ENCODE measurements around the gene RAPGEF2. TPM values are rescaled to one million over a fixed set of nuclear protein-coding genes. Genes with fewer than 3 reads are reported as not detected.

Gene RAPGEF2
- total RNA-seq, 1 donor from 2014 or later: 40.6 TPM

DNA sequence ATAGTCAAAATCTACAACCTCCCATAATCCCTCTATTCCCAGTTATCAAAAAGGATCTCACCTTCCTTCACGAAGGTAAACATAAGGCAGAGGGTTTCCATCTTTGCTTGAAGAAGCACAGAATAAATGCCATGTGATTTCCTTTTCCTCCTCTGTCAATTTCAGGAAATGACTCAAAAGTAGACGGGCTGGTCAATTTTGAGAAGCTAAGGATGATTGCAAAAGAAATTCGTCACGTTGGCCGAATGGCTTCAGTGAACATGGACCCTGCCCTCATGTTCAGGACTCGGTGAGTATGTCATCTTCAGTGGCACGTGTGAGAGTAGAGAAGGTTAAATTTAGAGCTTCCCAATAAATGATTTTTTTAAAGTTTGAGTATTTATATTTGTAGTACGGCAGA is 240.2 kb downstream of the RAPGEF2 start:
- Mint-ChIP-seq H3K27ac (no peak overlapping the region), H3K27me3 (no peaks in the 10 kb centered on the region), H3K4me1 (ENCODE audit: unreplicated experiment) (no peaks in the 10 kb centered on the region), H3K4me3 (no peak overlapping the region), H3K36me3 (peaks cover 57% of the 10 kb centered on the region), H3K9me3 (no peaks in the 10 kb centered on the region)
- TF ChIP-seq, protein P1, sequence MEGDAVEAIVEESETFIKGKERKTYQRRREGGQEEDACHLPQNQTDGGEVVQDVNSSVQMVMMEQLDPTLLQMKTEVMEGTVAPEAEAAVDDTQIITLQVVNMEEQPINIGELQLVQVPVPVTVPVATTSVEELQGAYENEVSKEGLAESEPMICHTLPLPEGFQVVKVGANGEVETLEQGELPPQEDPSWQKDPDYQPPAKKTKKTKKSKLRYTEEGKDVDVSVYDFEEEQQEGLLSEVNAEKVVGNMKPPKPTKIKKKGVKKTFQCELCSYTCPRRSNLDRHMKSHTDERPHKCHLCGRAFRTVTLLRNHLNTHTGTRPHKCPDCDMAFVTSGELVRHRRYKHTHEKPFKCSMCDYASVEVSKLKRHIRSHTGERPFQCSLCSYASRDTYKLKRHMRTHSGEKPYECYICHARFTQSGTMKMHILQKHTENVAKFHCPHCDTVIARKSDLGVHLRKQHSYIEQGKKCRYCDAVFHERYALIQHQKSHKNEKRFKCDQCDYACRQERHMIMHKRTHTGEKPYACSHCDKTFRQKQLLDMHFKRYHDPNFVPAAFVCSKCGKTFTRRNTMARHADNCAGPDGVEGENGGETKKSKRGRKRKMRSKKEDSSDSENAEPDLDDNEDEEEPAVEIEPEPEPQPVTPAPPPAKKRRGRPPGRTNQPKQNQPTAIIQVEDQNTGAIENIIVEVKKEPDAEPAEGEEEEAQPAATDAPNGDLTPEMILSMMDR (conservative IDR thresholded peaks at IDR 0.05): no peak
- no peak for DNase-seq (ENCODE audit: extremely low spot score, unreplicated experiment)

DNA sequence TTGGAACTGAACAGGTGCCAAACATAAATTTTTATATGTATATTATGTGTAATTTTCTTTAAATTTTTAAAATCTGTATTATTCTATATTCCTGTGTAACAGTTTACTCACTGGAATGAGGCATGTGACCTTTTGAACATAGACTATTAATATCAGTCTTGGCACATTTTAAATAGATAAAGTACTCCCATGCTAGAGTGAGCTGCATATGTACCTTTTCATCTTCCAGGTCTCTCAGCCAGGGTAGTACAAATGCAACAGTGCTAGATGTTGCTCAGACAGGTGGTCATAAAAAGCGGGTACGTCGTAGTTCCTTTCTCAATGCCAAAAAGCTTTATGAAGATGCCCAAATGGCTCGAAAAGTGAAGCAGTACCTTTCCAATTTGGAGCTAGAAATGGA is 242.0 kb downstream of the RAPGEF2 start:
- Mint-ChIP-seq H3K9me3 (no peaks in the 10 kb centered on the region), H3K27me3 (no peaks in the 10 kb centered on the region), H3K4me3 (no peak overlapping the region), H3K27ac (no peak overlapping the region), H3K4me1 (ENCODE audit: unreplicated experiment) (no peaks in the 10 kb centered on the region), H3K36me3 (peaks cover 57% of the 10 kb centered on the region)
- TF ChIP-seq, protein P1 (conservative IDR thresholded peaks at IDR 0.05): no peak
- no peak for DNase-seq (ENCODE audit: extremely low spot score, unreplicated experiment)

DNA sequence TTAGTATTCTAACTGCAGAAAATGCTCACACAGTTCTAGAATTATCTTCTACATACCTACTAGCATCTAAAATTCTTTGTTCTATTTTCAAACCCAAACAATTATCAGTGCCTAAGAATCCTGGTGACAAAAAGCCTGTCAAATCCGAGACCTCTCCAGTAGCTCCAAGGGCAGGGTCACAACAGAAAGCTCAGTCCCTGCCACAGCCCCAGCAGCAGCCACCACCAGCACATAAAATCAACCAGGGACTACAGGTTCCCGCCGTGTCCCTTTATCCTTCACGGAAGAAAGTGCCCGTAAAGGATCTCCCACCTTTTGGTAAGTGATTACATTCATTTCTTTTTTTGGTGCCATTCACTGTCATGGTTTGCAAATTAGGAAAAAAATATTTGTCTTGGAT is 243.8 kb downstream of the RAPGEF2 start:
- peaks cover 55% of the 10 kb centered on the region for H3K36me3 Mint-ChIP-seq
- H3K27ac Mint-ChIP-seq: no peak overlapping the region
- no peaks in the 10 kb centered on the region for H3K4me1 Mint-ChIP-seq (ENCODE audit: unreplicated experiment)
- H3K4me3 Mint-ChIP-seq: no peak overlapping the region
- DNase-seq (ENCODE audit: extremely low spot score, unreplicated experiment): no peak
- no peaks in the 10 kb centered on the region for H3K27me3 Mint-ChIP-seq
- TF ChIP-seq, protein P1 (conservative IDR thresholded peaks at IDR 0.05): no peak
- no peaks in the 10 kb centered on the region for H3K9me3 Mint-ChIP-seq

DNA sequence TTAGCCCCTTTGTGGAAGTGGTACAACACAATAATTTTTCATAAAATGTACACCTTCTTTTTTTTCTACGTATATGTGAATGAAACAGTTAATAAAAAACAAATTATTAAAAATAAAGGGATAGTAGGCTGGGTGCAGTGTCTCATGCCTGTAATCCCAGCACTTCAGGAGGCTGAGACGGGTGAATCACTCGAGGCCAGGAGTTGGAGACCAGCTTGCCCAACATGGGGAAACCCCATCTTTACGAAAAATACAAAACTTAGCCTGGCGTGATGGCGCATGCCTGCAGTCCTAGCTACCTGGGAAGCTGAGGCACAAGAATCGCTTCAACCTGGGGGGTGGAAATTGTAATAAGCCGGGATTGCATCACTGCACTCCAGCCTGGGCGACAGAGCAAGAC is 244.9 kb downstream of the RAPGEF2 start:
- no peak for DNase-seq (ENCODE audit: extremely low spot score, unreplicated experiment)
- TF ChIP-seq, protein P1 (conservative IDR thresholded peaks at IDR 0.05): no peak
- H3K9me3 Mint-ChIP-seq: no peaks in the 10 kb centered on the region
- H3K36me3 Mint-ChIP-seq: peaks cover 54% of the 10 kb centered on the region
- H3K4me1 Mint-ChIP-seq (ENCODE audit: unreplicated experiment): no peaks in the 10 kb centered on the region
- H3K4me3 Mint-ChIP-seq: no peak overlapping the region
- H3K27me3 Mint-ChIP-seq: no peaks in the 10 kb centered on the region
- no peak overlapping the region for H3K27ac Mint-ChIP-seq

DNA sequence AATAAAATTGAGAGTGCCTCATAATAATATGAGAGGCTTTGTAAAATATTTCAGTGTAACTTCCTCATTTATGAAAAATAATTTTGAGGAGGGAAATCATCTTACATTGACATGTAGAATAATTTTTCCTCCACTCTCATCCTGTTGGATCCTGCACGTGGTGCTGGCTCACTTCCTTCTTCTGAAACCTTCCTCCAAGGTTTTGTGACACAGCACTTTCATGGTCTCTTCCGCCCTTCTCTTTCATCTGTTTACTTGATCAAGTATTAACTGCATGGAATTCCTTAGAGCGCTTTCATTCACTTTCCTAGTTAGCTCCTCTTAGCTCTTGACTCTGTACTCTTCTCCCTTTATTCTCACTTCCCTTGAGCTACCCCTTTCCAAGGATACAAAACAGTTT is 246.5 kb downstream of the RAPGEF2 start:
- H3K4me3 Mint-ChIP-seq: no peak overlapping the region
- no peak overlapping the region for H3K27ac Mint-ChIP-seq
- H3K27me3 Mint-ChIP-seq: no peaks in the 10 kb centered on the region
- no peak for DNase-seq (ENCODE audit: extremely low spot score, unreplicated experiment)
- H3K36me3 Mint-ChIP-seq: peaks cover 53% of the 10 kb centered on the region
- TF ChIP-seq, protein P1 (conservative IDR thresholded peaks at IDR 0.05): no peak
- H3K4me1 Mint-ChIP-seq (ENCODE audit: unreplicated experiment): no peaks in the 10 kb centered on the region
- H3K9me3 Mint-ChIP-seq: no peaks in the 10 kb centered on the region

DNA sequence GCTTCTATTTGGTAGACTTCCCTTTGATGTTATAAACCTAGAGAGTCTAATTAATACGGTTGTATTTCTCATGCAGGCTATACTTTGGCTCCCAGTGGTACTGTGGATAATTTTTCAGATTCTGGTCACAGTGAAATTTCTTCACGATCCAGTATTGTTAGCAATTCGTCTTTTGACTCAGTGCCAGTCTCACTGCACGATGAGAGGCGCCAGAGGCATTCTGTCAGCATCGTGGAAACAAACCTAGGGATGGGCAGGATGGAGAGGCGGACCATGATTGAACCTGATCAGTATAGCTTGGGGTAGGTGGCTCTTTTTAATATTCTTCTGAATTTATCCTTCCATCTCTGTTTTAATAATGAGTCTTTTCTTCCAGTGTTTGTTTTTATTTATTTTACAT is 249.7 kb downstream of the RAPGEF2 start:
- no peaks in the 10 kb centered on the region for H3K4me1 Mint-ChIP-seq (ENCODE audit: unreplicated experiment)
- H3K27ac Mint-ChIP-seq: no peak overlapping the region
- no peak for DNase-seq (ENCODE audit: extremely low spot score, unreplicated experiment)
- no peak overlapping the region for H3K4me3 Mint-ChIP-seq
- no peaks in the 10 kb centered on the region for H3K9me3 Mint-ChIP-seq
- peaks cover 59% of the 10 kb centered on the region for H3K36me3 Mint-ChIP-seq
- TF ChIP-seq, protein P1 (conservative IDR thresholded peaks at IDR 0.05): no peak
- no peaks in the 10 kb centered on the region for H3K27me3 Mint-ChIP-seq

Data from type B pancreatic cell (in vitro differentiated cells).